ENCODE data around the gene KPRP. TPM values are rescaled to one million over a fixed set of nuclear protein-coding genes. Genes with fewer than 3 reads are reported as not detected.

KPRP gene
- total and polyA plus RNA-seq, 7 experiments from 2014 or later = not detected

GRCh38 chr1:152741656-152742055 is 16.2 kb upstream of the KPRP start:
- CTCF ChIA-PET = interaction anchor here (0.7 kb wide), 1 partner anchor 13 kb away, joined by 3 read pairs; no protein-coding TSS in a partner anchor
- Histone ChIP-seq H3K4me3 (ENCODE audit: low read length) (no peak overlapping the region), H3K9me3 (ENCODE audit: control insufficient read depth in 2 of 3, low read length in 3 of 3) (no peaks in the 10 kb centered on the region), H3K27me3 (ENCODE audit: control insufficient read depth in 2 of 2, insufficient read depth in 2 of 2, low read length in 2 of 2) (no peaks in the 10 kb centered on the region), H3K27ac (ENCODE audit: low read depth, low read length) (no peak overlapping the region), H3K36me3 (ENCODE audit: control insufficient read depth in 2 of 3, insufficient read depth in 3 of 3, low read length in 3 of 3) (no peaks in the 10 kb centered on the region), H3K4me1 (ENCODE audit: control insufficient read depth in 2 of 2, insufficient read depth in 2 of 2, low read length in 2 of 2) (no peaks in the 10 kb centered on the region)
- no peak for DNase-seq
- ATAC-seq = no peak
- H3K4me3 Mint-ChIP-seq = no peak overlapping the region
- intact Hi-C loops (cut with micrococcal nuclease) = no loop called here
- POLR2A ChIA-PET = no interaction called here
- no peak overlapping the region for H3K27ac Mint-ChIP-seq
- H3K27me3 Mint-ChIP-seq = peaks cover 7 to 59% (median 47%) of the 10 kb centered on the region in 5 donors
- peaks cover 0 to 2% (median 0%) of the 10 kb centered on the region in 7 donors for H3K4me1 Mint-ChIP-seq
- H3K9me3 Mint-ChIP-seq = peaks cover 0 to 7% (median 0%) of the 10 kb centered on the region in 11 donors
- H3K36me3 Mint-ChIP-seq = no peaks in the 10 kb centered on the region

- Mint-ChIP-seq H3K27ac (no peak overlapping the region), H3K4me3 (no peak overlapping the region), H3K36me3 (no peaks in the 10 kb centered on the region), H3K9me3 (peaks cover 0 to 7% (median 0%) of the 10 kb centered on the region in 11 donors), H3K27me3 (peaks cover 10 to 54% (median 44%) of the 10 kb centered on the region in 5 donors), H3K4me1 (peaks cover 0 to 2% (median 0%) of the 10 kb centered on the region in 7 donors)
- no peak overlapping the region for H3K27ac ChIP-seq (ENCODE audit: low read depth, low read length)
- ChIA-PET CTCF (no interaction called here), POLR2A (no interaction called here)
- no peaks in the 10 kb centered on the region for H3K36me3 ChIP-seq (ENCODE audit: control insufficient read depth in 2 of 3, insufficient read depth in 3 of 3, low read length in 3 of 3)
- H3K9me3 ChIP-seq (ENCODE audit: control insufficient read depth in 2 of 3, low read length in 3 of 3) = no peaks in the 10 kb centered on the region
- DNase-seq (no peak), ATAC-seq (no peak)
- H3K4me1 ChIP-seq (ENCODE audit: control insufficient read depth in 2 of 2, insufficient read depth in 2 of 2, low read length in 2 of 2) = no peaks in the 10 kb centered on the region
- no peak overlapping the region for H3K4me3 ChIP-seq (ENCODE audit: low read length)
- intact Hi-C loops (cut with micrococcal nuclease) = no loop called here
- H3K27me3 ChIP-seq (ENCODE audit: control insufficient read depth in 2 of 2, insufficient read depth in 2 of 2, low read length in 2 of 2) = no peaks in the 10 kb centered on the region
Measured at GRCh38 chr1:152743371-152744145, 14.3 kb upstream of the KPRP start.

- no peak overlapping the region for H3K27ac Mint-ChIP-seq
- H3K4me1 Mint-ChIP-seq = peaks cover 0 to 2% (median 0%) of the 10 kb centered on the region in 7 donors
- Histone ChIP-seq H3K36me3 (ENCODE audit: control insufficient read depth in 2 of 3, insufficient read depth in 3 of 3, low read length in 3 of 3) (no peaks in the 10 kb centered on the region), H3K9me3 (ENCODE audit: control insufficient read depth in 2 of 3, low read length in 3 of 3) (no peaks in the 10 kb centered on the region), H3K27ac (ENCODE audit: low read depth, low read length) (no peak overlapping the region), H3K27me3 (ENCODE audit: control insufficient read depth in 2 of 2, insufficient read depth in 2 of 2, low read length in 2 of 2) (no peaks in the 10 kb centered on the region), H3K4me3 (ENCODE audit: low read length) (no peak overlapping the region), H3K4me1 (ENCODE audit: control insufficient read depth in 2 of 2, insufficient read depth in 2 of 2, low read length in 2 of 2) (no peaks in the 10 kb centered on the region)
- H3K27me3 Mint-ChIP-seq = peaks cover 11 to 52% (median 44%) of the 10 kb centered on the region in 5 donors
- no peak overlapping the region for H3K4me3 Mint-ChIP-seq
- ChIA-PET CTCF (no interaction called here), POLR2A (no interaction called here)
- intact Hi-C loops (cut with micrococcal nuclease) = no loop called here
- ATAC-seq (no peak), DNase-seq (no peak)
- H3K9me3 Mint-ChIP-seq = peaks cover 0 to 7% (median 0%) of the 10 kb centered on the region in 11 donors
- no peaks in the 10 kb centered on the region for H3K36me3 Mint-ChIP-seq
Measured at GRCh38 chr1:152745289-152745704, 12.5 kb upstream of the KPRP start.

- CTCF ChIA-PET = no interaction called here
- H3K27ac Mint-ChIP-seq = no peak overlapping the region
- DNase-seq = no peak
Measured at GRCh38 chr1:152745765-152746444, 11.9 kb upstream of the KPRP start.

GRCh38 chr1:152747831-152748230 is 10.0 kb upstream of the KPRP start:
- intact Hi-C loops (cut with micrococcal nuclease) = no loop called here
- Mint-ChIP-seq H3K9me3 (peaks cover 0 to 5% (median 0%) of the 10 kb centered on the region in 11 donors), H3K36me3 (no peaks in the 10 kb centered on the region), H3K4me1 (no peaks in the 10 kb centered on the region), H3K4me3 (no peak overlapping the region), H3K27me3 (peaks cover 15 to 67% (median 49%) of the 10 kb centered on the region in 5 donors), H3K27ac (no peak overlapping the region)
- H3K9me3 ChIP-seq (ENCODE audit: control insufficient read depth in 2 of 3, low read length in 3 of 3) = no peaks in the 10 kb centered on the region
- H3K4me1 ChIP-seq (ENCODE audit: control insufficient read depth in 2 of 2, insufficient read depth in 2 of 2, low read length in 2 of 2) = no peaks in the 10 kb centered on the region
- POLR2A ChIA-PET = no interaction called here
- H3K27me3 ChIP-seq (ENCODE audit: control insufficient read depth in 2 of 2, insufficient read depth in 2 of 2, low read length in 2 of 2) = no peaks in the 10 kb centered on the region
- H3K27ac ChIP-seq (ENCODE audit: low read depth, low read length) = no peak overlapping the region
- no peak for DNase-seq
- no peak for ATAC-seq
- H3K36me3 ChIP-seq (ENCODE audit: control insufficient read depth in 2 of 3, insufficient read depth in 3 of 3, low read length in 3 of 3) = no peaks in the 10 kb centered on the region
- no peak overlapping the region for H3K4me3 ChIP-seq (ENCODE audit: low read length)
- CTCF ChIA-PET = no interaction called here

More at GRCh38 chr1:152745765-152746444, 11.9 kb upstream of the KPRP start:
- Histone ChIP-seq H3K36me3 (ENCODE audit: control insufficient read depth in 2 of 3, insufficient read depth in 3 of 3, low read length in 3 of 3) (no peaks in the 10 kb centered on the region), H3K27ac (ENCODE audit: low read depth, low read length) (no peak overlapping the region), H3K4me3 (ENCODE audit: low read length) (no peak overlapping the region), H3K27me3 (ENCODE audit: control insufficient read depth in 2 of 2, insufficient read depth in 2 of 2, low read length in 2 of 2) (no peaks in the 10 kb centered on the region), H3K9me3 (ENCODE audit: control insufficient read depth in 2 of 3, low read length in 3 of 3) (no peaks in the 10 kb centered on the region), H3K4me1 (ENCODE audit: control insufficient read depth in 2 of 2, insufficient read depth in 2 of 2, low read length in 2 of 2) (no peaks in the 10 kb centered on the region)
- Mint-ChIP-seq H3K36me3 (no peaks in the 10 kb centered on the region), H3K9me3 (peaks cover 0 to 7% (median 0%) of the 10 kb centered on the region in 11 donors), H3K27me3 (peaks cover 17 to 58% (median 50%) of the 10 kb centered on the region in 5 donors), H3K4me3 (no peak overlapping the region), H3K4me1 (peaks cover 0 to 2% (median 0%) of the 10 kb centered on the region in 7 donors)
- POLR2A ChIA-PET = no interaction called here
- ATAC-seq = no peak
- intact Hi-C loops (cut with micrococcal nuclease) = no loop called here

GRCh38 chr1:152752225-152752624 is 5.6 kb upstream of the KPRP start:
- Histone ChIP-seq H3K27me3 (ENCODE audit: control insufficient read depth in 2 of 2, insufficient read depth in 2 of 2, low read length in 2 of 2) (no peaks in the 10 kb centered on the region), H3K27ac (ENCODE audit: low read depth, low read length) (no peak overlapping the region), H3K36me3 (ENCODE audit: control insufficient read depth in 2 of 3, insufficient read depth in 3 of 3, low read length in 3 of 3) (no peaks in the 10 kb centered on the region), H3K4me3 (ENCODE audit: low read length) (no peak overlapping the region), H3K4me1 (ENCODE audit: control insufficient read depth in 2 of 2, insufficient read depth in 2 of 2, low read length in 2 of 2) (no peaks in the 10 kb centered on the region), H3K9me3 (ENCODE audit: control insufficient read depth in 2 of 3, low read length in 3 of 3) (no peaks in the 10 kb centered on the region)
- H3K27me3 Mint-ChIP-seq = peaks cover 19 to 59% (median 48%) of the 10 kb centered on the region in 5 donors
- ATAC-seq = no peak
- no peak overlapping the region for H3K4me3 Mint-ChIP-seq
- H3K36me3 Mint-ChIP-seq = no peaks in the 10 kb centered on the region
- ChIA-PET CTCF (no interaction called here), POLR2A (no interaction called here)
- no peaks in the 10 kb centered on the region for H3K4me1 Mint-ChIP-seq
- H3K27ac Mint-ChIP-seq = no peak overlapping the region
- no peak for DNase-seq
- intact Hi-C loops (cut with micrococcal nuclease) = no loop called here
- peaks cover 0 to 4% (median 0%) of the 10 kb centered on the region in 11 donors for H3K9me3 Mint-ChIP-seq
